ENCODE data around the gene SLC6A9. TPM values are rescaled to one million over a fixed set of nuclear protein-coding genes. Genes with fewer than 3 reads are reported as not detected.

Gene SLC6A9
- total RNA-seq, 2 donors from 2014 or later = 0.87 to 2.8 TPM

GRCh38 chr1:43957407-43958040 lies 73.7 kb downstream of the SLC6A9 start:
- no peak overlapping the region for H3K27ac Mint-ChIP-seq
- no peaks in the 10 kb centered on the region for H3K9me3 Mint-ChIP-seq
- H3K27me3 Mint-ChIP-seq = no peaks in the 10 kb centered on the region
- H3K4me3 Mint-ChIP-seq = no peak overlapping the region
- ATAC-seq (replicated peaks) = no peak
- no peaks in the 10 kb centered on the region for H3K36me3 Mint-ChIP-seq (ENCODE audit: low read depth)
- H3K4me1 Mint-ChIP-seq = no peaks in the 10 kb centered on the region

GRCh38 chr1:43956234-43956633 lies 75.0 kb downstream of the SLC6A9 start:
- no peaks in the 10 kb centered on the region for H3K27me3 Mint-ChIP-seq
- H3K36me3 Mint-ChIP-seq (ENCODE audit: low read depth) = no peaks in the 10 kb centered on the region
- no peak overlapping the region for H3K4me3 Mint-ChIP-seq
- no peak for ATAC-seq (replicated peaks)
- no peaks in the 10 kb centered on the region for H3K9me3 Mint-ChIP-seq
- no peak overlapping the region for H3K27ac Mint-ChIP-seq
- no peaks in the 10 kb centered on the region for H3K4me1 Mint-ChIP-seq

GRCh38 chr1:43954036-43954435 lies 77.2 kb downstream of the SLC6A9 start:
- peaks cover 10% of the 10 kb centered on the region for H3K36me3 Mint-ChIP-seq (ENCODE audit: low read depth)
- no peaks in the 10 kb centered on the region for H3K27me3 Mint-ChIP-seq
- no peak overlapping the region for H3K4me3 Mint-ChIP-seq
- peaks cover 8% of the 10 kb centered on the region for H3K4me1 Mint-ChIP-seq
- ATAC-seq (replicated peaks) = no peak
- H3K27ac Mint-ChIP-seq = no peak overlapping the region
- no peaks in the 10 kb centered on the region for H3K9me3 Mint-ChIP-seq

GRCh38 chr1:43953361-43953760 lies 77.9 kb downstream of the SLC6A9 start:
- Mint-ChIP-seq H3K9me3 (no peaks in the 10 kb centered on the region), H3K27me3 (no peaks in the 10 kb centered on the region), H3K4me3 (no peak overlapping the region), H3K27ac (no peak overlapping the region), H3K4me1 (peaks cover 10% of the 10 kb centered on the region), H3K36me3 (ENCODE audit: low read depth) (peaks cover 10% of the 10 kb centered on the region)
- ATAC-seq (replicated peaks) = no peak

- no peaks in the 10 kb centered on the region for H3K9me3 Mint-ChIP-seq
- peaks cover 13% of the 10 kb centered on the region for H3K4me1 Mint-ChIP-seq
- no peak overlapping the region for H3K27ac Mint-ChIP-seq
- H3K4me3 Mint-ChIP-seq = no peak overlapping the region
- no peaks in the 10 kb centered on the region for H3K27me3 Mint-ChIP-seq
- peaks cover 10% of the 10 kb centered on the region for H3K36me3 Mint-ChIP-seq (ENCODE audit: low read depth)
- no peak for ATAC-seq (replicated peaks)
Observed at GRCh38 chr1:43952731-43953346, 78.4 kb downstream of the SLC6A9 start.

- ATAC-seq (replicated peaks) = no peak
- H3K4me3 Mint-ChIP-seq = no peak overlapping the region
- peaks cover 14% of the 10 kb centered on the region for H3K4me1 Mint-ChIP-seq
- no peaks in the 10 kb centered on the region for H3K9me3 Mint-ChIP-seq
- peaks cover 12% of the 10 kb centered on the region for H3K36me3 Mint-ChIP-seq (ENCODE audit: low read depth)
- H3K27ac Mint-ChIP-seq = no peak overlapping the region
- no peaks in the 10 kb centered on the region for H3K27me3 Mint-ChIP-seq
Observed at GRCh38 chr1:43951021-43951985, 80.0 kb downstream of the SLC6A9 start.

GRCh38 chr1:43949678-43950077 lies 81.6 kb downstream of the SLC6A9 start:
- Mint-ChIP-seq H3K27ac (no peak overlapping the region), H3K9me3 (no peaks in the 10 kb centered on the region), H3K36me3 (ENCODE audit: low read depth) (peaks cover 25% of the 10 kb centered on the region), H3K4me1 (peaks cover 23% of the 10 kb centered on the region), H3K27me3 (no peaks in the 10 kb centered on the region), H3K4me3 (no peak overlapping the region)
- no peak for ATAC-seq (replicated peaks)

GRCh38 chr1:43947874-43948437 lies 83.3 kb downstream of the SLC6A9 start:
- Mint-ChIP-seq H3K27me3 (no peaks in the 10 kb centered on the region), H3K27ac (peak overlapping the region; percentile 99), H3K4me3 (peak overlapping the region; percentile 98), H3K4me1 (peaks cover 27% of the 10 kb centered on the region), H3K9me3 (no peaks in the 10 kb centered on the region), H3K36me3 (ENCODE audit: low read depth) (peaks cover 42% of the 10 kb centered on the region)
- ATAC-seq (replicated peaks) = no peak

GRCh38 chr1:43947061-43947873 lies 84.0 kb downstream of the SLC6A9 start:
- Mint-ChIP-seq H3K27me3 (no peaks in the 10 kb centered on the region), H3K27ac (peak overlapping the region; percentile 99), H3K4me1 (peaks cover 27% of the 10 kb centered on the region), H3K9me3 (no peaks in the 10 kb centered on the region), H3K4me3 (peak overlapping the region; percentile 98), H3K36me3 (ENCODE audit: low read depth) (peaks cover 47% of the 10 kb centered on the region)
- no peak for ATAC-seq (replicated peaks)

Other genes with a start within 250 kb of the SLC6A9 start
- gene ARTN, start 97.7 kb downstream of the SLC6A9 start, total RNA-seq = under 1 TPM in 1 of 2 donors, not detected in 1; 0.32 TPM
- gene IPO13, start 84.5 kb downstream of the SLC6A9 start, total RNA-seq = 10 to 100 TPM in 1 of 2 donors, 1 to 10 TPM in 1; 9.4 to 26.5 TPM
- gene DPH2, start 61.5 kb downstream of the SLC6A9 start, total RNA-seq = 10 to 100 TPM; 24.7 to 59.4 TPM
- 100 to 1,000 TPM in 1 of 2 donors, 10 to 100 TPM in 1; 80.1 to 183 TPM for gene ATP6V0B, start 56.5 kb downstream of the SLC6A9 start, total RNA-seq
- gene B4GALT2, start 52.3 kb downstream of the SLC6A9 start, total RNA-seq = 10 to 100 TPM; 18.5 to 34.4 TPM
- 1 to 10 TPM in 1 of 2 donors, under 1 TPM in 1; 0.95 to 2.6 TPM for gene CCDC24, start 39.9 kb downstream of the SLC6A9 start, total RNA-seq
- not detected for gene KLF17, start 87.4 kb upstream of the SLC6A9 start, total RNA-seq
- gene KLF18, start 110.2 kb upstream of the SLC6A9 start, total RNA-seq = not detected
- 10 to 100 TPM; 41.1 to 41.4 TPM for gene DMAP1, start 182.0 kb upstream of the SLC6A9 start, total RNA-seq

Measured in activated T-helper 17 cell treated with anti-CD3 and anti-CD28 coated beads, Interleukin-2, amount 50 U/mL, for 72 hours (primary cell).